H1 (cell line): ENCODE results near the gene MTHFD1. TPM values are rescaled to one million over a fixed set of nuclear protein-coding genes. Genes with fewer than 3 reads are reported as not detected.

Experiments
- CTCF ChIA-PET: fragments of 300-600 bp; sonication (Branson Sonifier 250); formaldehyde crosslinking; loops from one replicate; lab custom pipeline; 2021; ENCODE audit not compliant: partially characterized antibody; lab: Charles Lee
- POLR2A ChIA-PET: fragments of 300-600 bp; sonication (Branson Sonifier 250); formaldehyde crosslinking; loops from one replicate; lab custom pipeline; 2021; ENCODE audit warnings: inconsistent platforms; ENCODE audit not compliant: partially characterized antibody; lab: Charles Lee
- DNase-seq, 2 experiments: peaks; one replicate each; pipeline versions ENCODE4 v3.0.0 to v3.0.0-alpha.2; 2010 to 2022; ENCODE audit warnings: low spot score in 2 of 2, low read depth in 1 of 2, mixed read lengths in 1 of 2
- FAIRE-seq: peaks from 2 replicates; lab custom pipeline; 2011; peaks lifted over from hg19 to GRCh38; lab: Jason Lieb, UNC
- H2AFZ ChIP-seq: 2 replicates; pipeline ENCODE4 v1.8.1; 2012; ENCODE audit warnings: low read length, inconsistent platforms
- H2AK5ac ChIP-seq: 2 replicates; pipeline ENCODE4 v1.6.1; 2013; ENCODE audit warnings: low read depth, low read length
- H2BK120ac ChIP-seq: replicated peaks from 2 replicates; pipeline ENCODE3; 2013; ENCODE audit warnings: low read depth, low read length, inconsistent platforms
- H2BK12ac ChIP-seq: 2 replicates; pipeline ENCODE4 v1.6.1; 2013; ENCODE audit warnings: low read depth, low read length
- H2BK15ac ChIP-seq: 2 replicates; pipeline ENCODE4 v1.6.1; 2013; ENCODE audit warnings: low read length
- H2BK20ac ChIP-seq: 2 replicates; pipeline ENCODE4 v1.6.1; 2013; ENCODE audit warnings: low read length
- H2BK5ac ChIP-seq: 2 replicates; pipeline ENCODE4 v1.6.1; 2013; ENCODE audit warnings: low read depth, low read length
- H3K14ac ChIP-seq: 2 replicates; pipeline ENCODE4 v1.6.1; 2013; ENCODE audit warnings: inconsistent platforms; ENCODE audit not compliant: insufficient read length
- H3K18ac ChIP-seq: 2 replicates; pipeline ENCODE4 v1.6.1; 2013; ENCODE audit warnings: low read length; ENCODE audit errors: extremely low read depth
- H3K23ac ChIP-seq: 2 replicates; pipeline ENCODE4 v1.6.1; 2013; ENCODE audit warnings: inconsistent platforms; ENCODE audit not compliant: insufficient read length
- H3K23me2 ChIP-seq: 2 replicates; pipeline ENCODE4 v1.6.1; 2013; ENCODE audit warnings: low read depth, low read length
- H3K27ac ChIP-seq: 2 replicates; pipeline ENCODE4 v1.6.1; 2011; ENCODE audit warnings: low read depth, low read length, inconsistent platforms
- H3K27me3 ChIP-seq, 4 experiments: replicated peaks in 1 of 4; 1 replicate in 1 of 4; 2 replicates in 3 of 4; pipeline versions ENCODE4 v1.6.1 to v1.8.1; 2011 to 2013; ENCODE audit warnings: low read length in 3 of 4, mild to moderate bottlenecking in 3 of 4, inconsistent platforms in 2 of 4, mixed read lengths in 2 of 4, moderate library complexity in 1 of 4; ENCODE audit not compliant: control insufficient read depth in 3 of 4, insufficient read depth in 3 of 4; ENCODE audit errors: extremely low read depth in 1 of 4
- H3K36me3 ChIP-seq, 4 experiments: 2 replicates each; pipeline versions ENCODE4 v1.6.1 to v1.8.1; 2011 to 2013; ENCODE audit warnings: mild to moderate bottlenecking in 4 of 4, low read length in 3 of 4, moderate library complexity in 2 of 4, control low read depth in 1 of 4, inconsistent platforms in 1 of 4; ENCODE audit not compliant: insufficient read depth in 4 of 4, control insufficient read depth in 2 of 4
- H3K4ac ChIP-seq: replicated peaks from 2 replicates; pipeline ENCODE3; 2013; ENCODE audit warnings: low read length, low read depth, mixed read lengths, inconsistent platforms; ENCODE audit not compliant: insufficient read length
- H3K4me1 ChIP-seq, 4 experiments: replicated peaks in 1 of 4; 1 replicate in 1 of 4; 2 replicates in 3 of 4; pipeline versions ENCODE4 v1.6.1 to v1.8.1; 2011 to 2013; ENCODE audit warnings: low read length in 3 of 4, inconsistent platforms in 2 of 4, mixed read lengths in 1 of 4; ENCODE audit not compliant: insufficient read depth in 4 of 4, control insufficient read depth in 3 of 4
- H3K4me2 ChIP-seq, 2 experiments: 2 replicates each; pipeline versions ENCODE4 v1.6.1 to v1.8.1; 2011 to 2013; ENCODE audit warnings: low read depth in 2 of 2, low read length in 2 of 2, control low read depth in 1 of 2, inconsistent platforms in 1 of 2, mild to moderate bottlenecking in 1 of 2; ENCODE audit not compliant: insufficient read depth in 1 of 2
- H3K4me3 ChIP-seq, 4 experiments: fragments of 200-600, 300-600 bp in 1 of 4; sonication (generic), shearing (Covaris generic), sonication (Bioruptor Twin) in 1 of 4; 2 replicates each; pipeline versions ENCODE4 v1.5.1 to v1.8.1; 2011 to 2016; ENCODE audit warnings: low read length in 4 of 4, low read depth in 3 of 4, control low read depth in 2 of 4, inconsistent platforms in 2 of 4, mild to moderate bottlenecking in 2 of 4, mixed read lengths in 1 of 4, moderate library complexity in 1 of 4; ENCODE audit not compliant: insufficient read depth in 2 of 4; ENCODE audit errors: extremely low read depth in 1 of 4
- H3K56ac ChIP-seq: replicated peaks from 2 replicates; pipeline ENCODE3; 2013; ENCODE audit warnings: low read depth, mild to moderate bottlenecking, mixed read lengths, low read length, inconsistent platforms; ENCODE audit not compliant: insufficient read length
- H3K79me1 ChIP-seq: 2 replicates; pipeline ENCODE4 v1.6.1; 2013; ENCODE audit warnings: low read depth, low read length, control low read depth
- H3K79me2 ChIP-seq, 2 experiments: 2 replicates each; pipeline versions ENCODE4 v1.6.1 to v1.8.1; 2012 to 2013; ENCODE audit warnings: low read length in 2 of 2, mild to moderate bottlenecking in 2 of 2, inconsistent platforms in 1 of 2; ENCODE audit not compliant: insufficient read depth in 2 of 2, control insufficient read depth in 1 of 2
- H3K9ac ChIP-seq, 4 experiments: replicated peaks in 1 of 4; 1 replicate in 1 of 4; 2 replicates in 3 of 4; pipeline versions ENCODE4 v1.6.1 to v1.8.1; 2011 to 2013; ENCODE audit warnings: low read depth in 3 of 4, low read length in 3 of 4, control low read depth in 2 of 4, mild to moderate bottlenecking in 2 of 4, moderate library complexity in 2 of 4, inconsistent platforms in 1 of 4; ENCODE audit errors: extremely low read depth in 1 of 4
- H3K9me3 ChIP-seq, 2 experiments: 2 replicates each; pipeline versions ENCODE4 v1.6.1 to v1.8.1; 2012 to 2013; ENCODE audit warnings: mild to moderate bottlenecking in 2 of 2, moderate library complexity in 2 of 2, control low read depth in 1 of 2, inconsistent platforms in 1 of 2, low read depth in 1 of 2, low read length in 1 of 2, mixed read lengths in 1 of 2; ENCODE audit not compliant: insufficient read depth in 2 of 2
- H4K20me1 ChIP-seq, 2 experiments: replicated peaks in 1 of 2; 2 replicates each; pipeline versions ENCODE3 to v1.8.1; 2011 to 2013; ENCODE audit warnings: inconsistent platforms in 2 of 2, low read length in 2 of 2, mild to moderate bottlenecking in 1 of 2; ENCODE audit not compliant: insufficient read depth in 2 of 2, control insufficient read depth in 1 of 2
- H4K5ac ChIP-seq: 2 replicates; pipeline ENCODE4 v1.6.1; 2013; ENCODE audit warnings: low read length, low read depth, mixed read lengths, inconsistent platforms; ENCODE audit not compliant: insufficient read length
- H4K8ac ChIP-seq: 2 replicates; pipeline ENCODE4 v1.8.0; 2013; ENCODE audit warnings: mild to moderate bottlenecking, moderate library complexity, low read length, inconsistent platforms; ENCODE audit not compliant: insufficient read depth; ENCODE audit errors: extremely low read depth
- H4K91ac ChIP-seq: replicated peaks from 2 replicates; pipeline ENCODE3; 2013; ENCODE audit warnings: low read length, mixed read lengths, inconsistent platforms; ENCODE audit not compliant: insufficient read length
- PHF8 ChIP-seq: fragments of 200-600 bp; sonication (generic); conservative IDR thresholded peaks from 2 replicates; pipeline ENCODE4 v1.7.1; 2012; ENCODE audit warnings: low read depth, mild to moderate bottlenecking, inconsistent platforms, low read length, moderate library complexity
- WGBS, 2 experiments: shearing (Covaris generic) in 1 of 2; methylation state at CpG; one replicate each; pipeline versions ENCODE4 v1.1.6 to v1.1.7; 2013 to 2015; ENCODE audit warnings: low lambda C conversion rate in 2 of 2, mixed read lengths in 2 of 2, inconsistent platforms in 1 of 2, low coverage in 1 of 2, missing lambda C conversion rate in 1 of 2; ENCODE audit not compliant: insufficient replicate concordance in 2 of 2, insufficient coverage in 1 of 2, insufficient read length in 1 of 2; ENCODE audit errors: extremely low coverage in 1 of 2, missing lambda C conversion rate in 1 of 2; 5-methylcytosine and 5-hydroxymethylcytosine counted together
- polyA plus RNA-seq, 7 experiments: library from polyadenylated mRNA; depleted of rRNA in 3 of 7; stranded (reverse) in 5 of 7; unstranded in 2 of 7; fragments of >200 nt in 5 of 7; fragments of 200-250 nt in 2 of 7; gene quantifications; 1 replicate in 5 of 7; 2 replicates in 1 of 7; 4 replicates in 1 of 7; pipeline versions ENCODE4 v1.2.1 to v1.2.3, GENCODE V29; 2011 to 2013; ENCODE audit warnings: missing spikeins in 2 of 7, mixed read lengths in 2 of 7
- total RNA-seq: library from RNA; stranded (reverse); fragmentation: NEBNext Ultra II Directional; extraction: Animal tissue kit (Norgen Biotek cat#: 25700); gene quantifications from 2 replicates; pipeline ENCODE4 v1.2.1, GENCODE V29; 2021

Gene MTHFD1
- total and polyA plus RNA-seq, 2 of the 8 experiments (the other 6 are each of a cell fraction or from before 2014, with no cell fraction given): 79.7 to 332 TPM

DNA sequence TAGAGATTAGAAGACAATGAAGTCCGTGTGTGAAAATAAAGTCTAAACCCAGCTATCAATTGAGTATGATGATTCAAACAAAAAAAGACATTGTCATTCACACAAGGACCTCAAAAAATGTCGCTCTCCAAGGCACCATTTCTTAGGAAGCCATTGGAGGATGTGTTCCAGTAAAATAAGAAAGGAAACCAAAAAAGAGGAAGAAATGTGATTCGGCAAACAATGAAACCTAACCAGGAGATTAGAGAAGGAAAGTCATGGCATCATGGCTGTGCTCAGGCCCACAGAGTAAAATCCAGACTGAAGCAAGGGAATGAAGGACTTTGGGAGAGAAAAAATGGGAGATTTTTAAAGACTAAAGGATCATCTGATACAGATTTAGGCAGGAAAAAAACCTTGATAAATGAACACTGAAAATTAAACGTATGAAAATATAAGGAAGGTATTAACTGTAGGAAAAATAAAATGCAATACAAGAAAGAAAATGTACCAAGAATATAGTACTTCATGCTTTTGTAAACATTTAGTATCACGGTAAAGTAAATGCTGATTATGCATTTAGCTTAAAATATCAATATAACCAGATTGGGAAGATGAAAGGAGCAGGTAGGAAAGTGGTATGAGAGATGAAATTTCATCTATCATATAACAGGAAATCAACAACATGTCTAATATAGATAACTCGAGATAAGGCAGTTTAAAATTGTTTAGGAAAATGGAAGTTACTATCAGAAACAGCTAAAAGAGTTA, 38.2 kb upstream of the MTHFD1 start:
- no peak overlapping the region for H4K8ac ChIP-seq
- no peak overlapping the region for H2BK15ac ChIP-seq
- H3K4me2 ChIP-seq: no peak overlapping the region
- H3K27me3 ChIP-seq: no peaks in the 10 kb centered on the region
- H4K91ac ChIP-seq: no peak overlapping the region
- no peaks in the 10 kb centered on the region for H4K20me1 ChIP-seq
- no peak overlapping the region for H3K27ac ChIP-seq
- WGBS, 2 experiments: 87% methylated on average over 6 of the region's 6 CpGs; no CpG with 5 or more reads in 1 of the 2 experiments
- DNase-seq: no peak
- H3K4me1 ChIP-seq: no peaks in the 10 kb centered on the region
- no peak overlapping the region for H3K9ac ChIP-seq
- no peak overlapping the region for H3K4me3 ChIP-seq
- H2AK5ac ChIP-seq: no peak overlapping the region
- H3K36me3 ChIP-seq: no peaks in the 10 kb centered on the region
- no peak overlapping the region for H2BK5ac ChIP-seq
- no peak overlapping the region for H3K4ac ChIP-seq
- no peak overlapping the region for H2BK120ac ChIP-seq
- no peak for TF ChIP-seq PHF8
- TF ChIP-seq, all 59 proteins: peak for 0
- Histone ChIP-seq H3K79me1 (no peaks in the 10 kb centered on the region), H3K23ac (no peak overlapping the region), H3K56ac (no peak overlapping the region), H4K5ac (no peak overlapping the region), H3K79me2 (no peaks in the 10 kb centered on the region), H3K23me2 (no peaks in the 10 kb centered on the region), H2AFZ (no peak overlapping the region), H2BK12ac (no peak overlapping the region), H2BK20ac (no peak overlapping the region), H3K9me3 (no peaks in the 10 kb centered on the region), H3K18ac (no peak overlapping the region), H3K14ac (no peak overlapping the region)
- POLR2A ChIA-PET: interaction anchor here (3.0 kb wide), 1 partner anchor 10 kb away, joined by 11 read pairs; no protein-coding TSS in a partner anchor
- FAIRE-seq: peak; percentile 24
- CTCF ChIA-PET: no interaction called here
